H1 (cell line): ENCODE results near the gene PPBP. TPM values are rescaled to one million over a fixed set of nuclear protein-coding genes. Genes with fewer than 3 reads are reported as not detected.

Experiments used
- ATF2 ChIP-seq: IDR thresholded peaks from 2 replicates; pipeline ENCODE4 v1.6.1; 2012; ENCODE audit warnings: low read length, inconsistent platforms
- ATF3 ChIP-seq: IDR thresholded peaks from 2 replicates; pipeline ENCODE4 v1.6.1; 2011; ENCODE audit warnings: low read depth, mild to moderate bottlenecking, low read length; ENCODE audit not compliant: insufficient read depth
- CBX5 ChIP-seq: fragments of 300-800, 300-1000 bp; sonication (generic); IDR thresholded peaks from 2 replicates; pipeline ENCODE4 v1.7.1; 2016; ENCODE audit warnings: antibody characterized with exemption, low read length, low read depth
- CHD1 ChIP-seq: IDR thresholded peaks from 2 replicates; pipeline ENCODE4 v1.6.1; 2012; ENCODE audit warnings: low read depth, low read length, improper control_type of control experiment
- CHD7 ChIP-seq: fragments of 300-600 bp; sonication (generic); IDR thresholded peaks from 2 replicates; pipeline ENCODE4 v1.7.1; 2012; ENCODE audit warnings: low read length, moderate library complexity, mild to moderate bottlenecking, inconsistent platforms; ENCODE audit not compliant: insufficient replicate concordance
- NANOG ChIP-seq: IDR thresholded peaks from 2 replicates; pipeline ENCODE4 v1.6.1; 2011; ENCODE audit warnings: low read length, low read depth, mild to moderate bottlenecking, inconsistent platforms; ENCODE audit not compliant: insufficient read depth, poor library complexity, severe bottlenecking
- POU5F1 ChIP-seq: IDR thresholded peaks from 2 replicates; pipeline ENCODE4 v1.6.1; 2011; ENCODE audit warnings: low read depth, mild to moderate bottlenecking, low read length, moderate library complexity
- TEAD4 ChIP-seq: IDR thresholded peaks from 2 replicates; pipeline ENCODE4 v1.6.1; 2012; ENCODE audit warnings: low read depth, low read length, inconsistent platforms, mixed read lengths
- YY1 ChIP-seq: IDR thresholded peaks from 2 replicates; pipeline ENCODE4 v1.6.1; 2011; ENCODE audit warnings: low read depth, mild to moderate bottlenecking, low read length
- polyA plus RNA-seq, 7 experiments: library from polyadenylated mRNA; depleted of rRNA in 3 of 7; stranded (reverse) in 5 of 7; unstranded in 2 of 7; fragments of >200 nt in 5 of 7; fragments of 200-250 nt in 2 of 7; gene quantifications; 1 replicate in 5 of 7; 2 replicates in 1 of 7; 4 replicates in 1 of 7; pipeline versions ENCODE4 v1.2.1 to v1.2.3, GENCODE V29; 2011 to 2013; ENCODE audit warnings: missing spikeins in 2 of 7, mixed read lengths in 2 of 7
- total RNA-seq: library from RNA; stranded (reverse); fragmentation: NEBNext Ultra II Directional; extraction: Animal tissue kit (Norgen Biotek cat#: 25700); gene quantifications from 2 replicates; pipeline ENCODE4 v1.2.1, GENCODE V29; 2021

The PPBP gene
- total and polyA plus RNA-seq, 2 of the 8 experiments (the other 6 are each of a cell fraction or from before 2014, with no cell fraction given): 0.18 to 0.43 TPM

- TF ChIP-seq CHD7: peak; percentile 34
- peak; percentile 69 for TF ChIP-seq POU5F1
- no peak for TF ChIP-seq CBX5
- TF ChIP-seq NANOG: peak; percentile 43
- TF ChIP-seq YY1: no peak
- no peak for TF ChIP-seq CHD1
- TF ChIP-seq ATF3: no peak
- 0 out of 2 replicates have a peak, but pooled peaks have one; percentile 46 for TF ChIP-seq TEAD4
- no peak for TF ChIP-seq ATF2
Observed at GRCh38 chr4:73943555-73943954, 44.4 kb downstream of the PPBP start (continued).
